Heart left ventricle (tissue), 16 donors: ENCODE measurements around the gene TPRA1. TPM values are rescaled to one million over a fixed set of nuclear protein-coding genes. Genes with fewer than 3 reads are reported as not detected.

Experiments used
- ATAC-seq, 4 donors: fragments of 200-7000 bp; cut with Tn5 transposase; one replicate each; pipeline ENCODE4 v1.9.1; 2020 to 2022; ENCODE audit warnings: moderate library complexity in 4 of 4, mild to moderate bottlenecking in 3 of 4, moderate number of reproducible peaks in 1 of 4
- DNase-seq, 5 donors: peaks; one replicate each; pipeline ENCODE4 v3.0.0-alpha.2; 2020
- H3K27ac ChIP-seq, 12 donors: fragments of 200-600 bp; sonication (generic) in 4 of 12; one replicate each; pipeline versions ENCODE4 v1.5.0 to v1.8.0; 2016 to 2022; ENCODE audit warnings: mild to moderate bottlenecking in 2 of 12
- H3K27me3 ChIP-seq, 9 donors: fragments of 200-600 bp; sonication (generic) in 2 of 9; one replicate each; pipeline versions ENCODE4 v1.5.1 to v1.8.0; 2016 to 2022; ENCODE audit warnings: mild to moderate bottlenecking in 3 of 9
- H3K36me3 ChIP-seq, 9 donors: fragments of 200-600 bp; sonication (generic) in 2 of 9; one replicate each; pipeline versions ENCODE4 v1.5.0 to v1.8.0; 2018 to 2022; ENCODE audit warnings: mild to moderate bottlenecking in 2 of 9
- H3K4me1 ChIP-seq, 12 donors: fragments of 200-600 bp; sonication (generic) in 4 of 12; one replicate each; pipeline versions ENCODE4 v1.5.0 to v1.8.0; 2016 to 2022; ENCODE audit warnings: mild to moderate bottlenecking in 3 of 12
- H3K4me3 ChIP-seq, 12 donors: fragments of 200-600 bp; sonication (generic) in 4 of 12; one replicate each; pipeline versions ENCODE4 v1.5.0 to v1.8.0; 2017 to 2022; ENCODE audit warnings: mild to moderate bottlenecking in 9 of 12, moderate library complexity in 4 of 12
- H3K9me3 ChIP-seq, 12 donors: fragments of 200-600 bp; sonication (generic) in 4 of 12; one replicate each; pipeline versions ENCODE4 v1.5.0 to v1.8.0; 2016 to 2022; ENCODE audit warnings: mild to moderate bottlenecking in 1 of 12
- CTCF ChIP-seq, 12 donors: fragments of 200-600 bp; sonication (generic) in 4 of 12; IDR thresholded peaks; one replicate each; pipeline versions ENCODE4 v1.5.0 to v1.8.0; 2018 to 2022; ENCODE audit warnings: antibody characterized with exemption in 12 of 12, mild to moderate bottlenecking in 5 of 12
- POLR2A ChIP-seq, 2 donors: fragments of 450-650 bp; IDR thresholded peaks; one replicate each; pipeline ENCODE4 v1.6.1; 2017; ENCODE audit warnings: antibody characterized with exemption in 2 of 2, mild to moderate bottlenecking in 2 of 2, moderate library complexity in 2 of 2
- WGBS, 4 donors: extraction: QIAGEN DNeasy Blood & Tissue Kit in 2 of 4; methylation state at CpG; one replicate each; pipeline versions ENCODE4 v1.1.5 to v1.1.7; 2013 to 2018; 5-methylcytosine and 5-hydroxymethylcytosine counted together
- intact Hi-C, 10 donors: fragments of 100-400 bp; cut with DNase I; formaldehyde crosslinking; loops; one replicate each; pipeline versions ENCODE4 v1.11.1 to v1.14.2; 2022
- polyA plus RNA-seq, 2 donors: library from polyadenylated mRNA; stranded (reverse); fragments of 200-250 nt; gene quantifications; one replicate each; pipeline ENCODE4 v1.2.3, GENCODE V29; 2013
- total RNA-seq, 9 donors: library from RNA; depleted of rRNA in 2 of 9; stranded (reverse); fragments of >200 nt in 2 of 9; fragmentation: NEBNext Ultra II Directional in 3 of 9; extraction: Animal tissue kit (Norgen Biotek cat#: 25700) in 3 of 9; gene quantifications; one replicate each; pipeline versions ENCODE4 v1.1.0 to v1.2.4, GENCODE V29; 2016 to 2023
- donor health status: ischemic (EF 13 %, LVEDD 7.1; RV severe dilation, severe dysfunction).
- donor health status: healthy with polysubstance abuse.
- donor health status: DM: no; HTN: yes; CAD: no.
- donor health status: DM: no; HTN: no; CAD: no.
- donor health status: ischemic (EF 25% LVEDD 6.9; RV normal size, moderate dysfunction).
- donor health status: ischemic (EF 25% LVEDD 5.7; RV mildly dilated, moderate dysfunction).
- donor health status: healthy.
- donor health status: DM: yes; HTN: yes; CAD: no.
- donor health status: ischemic (EF 35%, LVEDD 5.7; RV mildly dilated, moderate dysfunction).
- donor health status: nonischemic (EF 11% LVEDD 7.7; RV severe dilation, severe dysfunction).
- donor health status: DM: yes; HTN: yes; CAD: no.
- donor health status: PGD.
- donor health status: ischemic (EF 29% LVEDD 5.4; RV normal size, mild dysfunction).
- donor health status: nonischemic (EF 23%, LVEDD 6.1; RV moderate dilation, normal function).

The TPRA1 gene
- total and polyA plus RNA-seq, 11 donors: 13.4 to 29.0 (median 20.4) TPM

- DNase-seq (no peak), ATAC-seq (no peak)
- H3K4me3 ChIP-seq: no peak overlapping the region
- 91 to 93% (median 93%) methylated on average over 7 of the region's 7 CpGs for WGBS, 4 donors
- intact Hi-C loops: no loop called here
- H3K9me3 ChIP-seq: no peaks in the 10 kb centered on the region
- H3K27ac ChIP-seq: no peak overlapping the region
- TF ChIP-seq CTCF (IDR thresholded peaks at IDR 0.05) (no peak), POLR2A (IDR thresholded peaks at IDR 0.05) (no peak)
- H3K4me1 ChIP-seq: peaks cover 0 to 8% (median 2%) of the 10 kb centered on the region in 12 donors
- no peaks in the 10 kb centered on the region for H3K27me3 ChIP-seq
- H3K36me3 ChIP-seq: peaks cover 0 to 35% (median 16%) of the 10 kb centered on the region in 9 donors
Measured at GRCh38 chr3:127604035-127604434, 13.5 kb upstream of the TPRA1 start.

- Histone ChIP-seq H3K27me3 (no peaks in the 10 kb centered on the region), H3K9me3 (no peaks in the 10 kb centered on the region), H3K36me3 (peaks cover 0 to 20% (median 4%) of the 10 kb centered on the region in 9 donors), H3K27ac (no peak overlapping the region), H3K4me3 (no peak overlapping the region), H3K4me1 (peaks cover 0 to 16% (median 9%) of the 10 kb centered on the region in 12 donors)
- WGBS, 4 donors: 86 to 91% (median 87%) methylated on average over 6 of the region's 6 CpGs
- no peak for DNase-seq
- no peak for ATAC-seq
- intact Hi-C loops: no loop called here
- TF ChIP-seq CTCF (IDR thresholded peaks at IDR 0.05) (no peak), POLR2A (IDR thresholded peaks at IDR 0.05) (no peak)
Measured at GRCh38 chr3:127600749-127601456, 10.4 kb upstream of the TPRA1 start.

GRCh38 chr3:127598841-127599570 is 8.5 kb upstream of the TPRA1 start:
- intact Hi-C loops: loop anchor here in 2 of 10 donors (1.0 to 10.0 kb wide), 2 partner anchors 9 to 76 kb away; partner anchors contain the start of genes ABTB1 (in 1 of the 2) and TPRA1 (in 1 of the 2)
- no peak for TF ChIP-seq CTCF (IDR thresholded peaks at IDR 0.05)
- H3K9me3 ChIP-seq: no peaks in the 10 kb centered on the region
- H3K4me1 ChIP-seq: peaks cover 0 to 16% (median 9%) of the 10 kb centered on the region in 12 donors
- ATAC-seq: no peak
- H3K27ac ChIP-seq: peak overlapping the region in 8 of 12 donors; percentile 26 to 72 (median 64)
- peak overlapping the region; percentile 33 to 85 (median 64) for H3K4me3 ChIP-seq
- peaks cover 0 to 5% (median 0%) of the 10 kb centered on the region in 9 donors for H3K36me3 ChIP-seq
- no peaks in the 10 kb centered on the region for H3K27me3 ChIP-seq
- 60 to 81% (median 69%) methylated on average over 14 of the region's 14 CpGs for WGBS, 4 donors
- DNase-seq: no peak
